Thyroid gland (tissue), 4 donors: ENCODE measurements around the gene SART3. TPM values are rescaled to one million over a fixed set of nuclear protein-coding genes. Genes with fewer than 3 reads are reported as not detected.

Experiments used
- DNase-seq, 2 donors: peaks; one replicate each; pipeline ENCODE4 v3.0.0-alpha.2; 2019
- H3K27ac ChIP-seq, 3 donors: fragments of 200-600 bp; sonication (generic); 1 replicate in 2 of 3; 2 replicates in 1 of 3; pipeline ENCODE4 v1.5.1; 2016 to 2019; ENCODE audit warnings: mild to moderate bottlenecking in 1 of 3, moderate library complexity in 1 of 3
- H3K27me3 ChIP-seq: fragments of 200-600 bp; sonication (generic); one replicate; pipeline ENCODE4 v1.5.1; 2019
- H3K36me3 ChIP-seq, 2 donors: fragments of 200-600 bp; sonication (generic); one replicate each; pipeline ENCODE4 v1.5.1; 2016 to 2019
- H3K4me1 ChIP-seq, 2 donors: fragments of 200-600 bp; sonication (generic); one replicate each; pipeline ENCODE4 v1.5.1; 2017 to 2019
- H3K4me3 ChIP-seq, 3 donors: fragments of 200-600 bp; sonication (generic); replicated peaks in 1 of 3; 1 replicate in 2 of 3; 2 replicates in 1 of 3; pipeline ENCODE4 v1.5.1; 2016; ENCODE audit warnings: mild to moderate bottlenecking in 1 of 3
- H3K9me3 ChIP-seq: fragments of 200-600 bp; sonication (generic); one replicate; pipeline ENCODE4 v1.5.1; 2017
- CTCF ChIP-seq, 6 experiments: fragments of 200-600 bp in 3 of 6; fragments of 450-650 bp in 3 of 6; sonication (generic) in 3 of 6; IDR thresholded peaks; one replicate each; pipeline ENCODE4 v1.5.1; 2016 to 2019; ENCODE audit warnings: antibody characterized with exemption in 6 of 6, mild to moderate bottlenecking in 2 of 6, inconsistent platforms in 1 of 6, moderate library complexity in 1 of 6
- POLR2A ChIP-seq, 2 donors: fragments of 450-650 bp; IDR thresholded peaks; one replicate each; pipeline ENCODE4 v1.6.1; 2017; ENCODE audit warnings: antibody characterized with exemption in 2 of 2, mild to moderate bottlenecking in 2 of 2, moderate library complexity in 1 of 2
- WGBS, 2 donors: methylation state at CpG; one replicate each; pipeline ENCODE4 v1.1.5; 2017; 5-methylcytosine and 5-hydroxymethylcytosine counted together
- intact Hi-C: fragments of 100-400 bp; cut with DNase I; formaldehyde crosslinking; loops from one replicate; pipeline ENCODE4 v1.15.1; 2023
- total RNA-seq, 4 donors: library from RNA; depleted of rRNA; stranded (reverse); fragments of >200 nt; gene quantifications; one replicate each; pipeline ENCODE4 v1.2.3, GENCODE V29; 2016

The SART3 gene
- total RNA-seq, 4 donors from 2014 or later, result 64.2 to 117 (median 80.0) TPM

DNA sequence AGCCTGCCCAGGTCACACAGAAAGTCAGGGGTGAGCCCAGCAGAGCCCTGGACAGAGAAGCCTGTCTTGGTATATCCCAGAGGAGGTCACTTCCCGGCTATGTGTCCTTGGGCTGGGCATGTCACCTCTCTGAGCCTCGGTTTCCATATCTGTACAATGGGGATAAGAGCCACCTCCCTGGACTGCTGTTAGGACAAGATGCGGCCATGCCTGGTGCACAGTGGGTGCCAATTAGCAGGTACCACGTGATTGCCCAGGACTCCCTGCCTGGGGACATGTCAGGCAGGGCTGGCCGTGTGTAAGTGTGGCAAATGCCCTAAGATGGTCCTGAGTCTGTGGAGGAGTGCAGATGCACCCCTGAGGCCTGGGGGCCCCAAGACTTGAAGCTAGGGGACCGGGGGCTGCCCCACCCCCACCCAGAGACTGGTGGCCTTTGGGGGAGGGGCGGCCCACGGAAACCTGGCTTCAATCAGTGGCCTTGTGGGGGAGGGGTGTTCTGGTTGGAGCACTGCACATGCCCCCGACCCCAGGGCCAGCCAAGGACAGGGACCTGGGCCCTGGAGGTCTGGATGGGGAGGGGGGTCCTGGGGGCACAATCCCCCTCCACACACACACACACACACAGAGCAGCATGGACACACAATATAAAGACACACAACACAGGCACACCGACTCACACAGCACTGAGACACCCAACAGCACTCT, 36.0 kb upstream of the SART3 start:
- TF ChIP-seq POLR2A (IDR thresholded peaks at IDR 0.05) (no peak), CTCF (IDR thresholded peaks at IDR 0.05) (no peak)
- H3K27ac ChIP-seq, result no peak overlapping the region
- no peaks in the 10 kb centered on the region for H3K27me3 ChIP-seq
- WGBS, 2 donors, result 31 to 71% methylated on average over 3 to 4 of the region's 10 CpGs
- H3K4me1 ChIP-seq, result no peaks in the 10 kb centered on the region
- H3K4me3 ChIP-seq, result no peak overlapping the region
- H3K9me3 ChIP-seq, result no peaks in the 10 kb centered on the region
- H3K36me3 ChIP-seq, result no peaks in the 10 kb centered on the region
- intact Hi-C loops, result no loop called here
- no peak for DNase-seq

DNA sequence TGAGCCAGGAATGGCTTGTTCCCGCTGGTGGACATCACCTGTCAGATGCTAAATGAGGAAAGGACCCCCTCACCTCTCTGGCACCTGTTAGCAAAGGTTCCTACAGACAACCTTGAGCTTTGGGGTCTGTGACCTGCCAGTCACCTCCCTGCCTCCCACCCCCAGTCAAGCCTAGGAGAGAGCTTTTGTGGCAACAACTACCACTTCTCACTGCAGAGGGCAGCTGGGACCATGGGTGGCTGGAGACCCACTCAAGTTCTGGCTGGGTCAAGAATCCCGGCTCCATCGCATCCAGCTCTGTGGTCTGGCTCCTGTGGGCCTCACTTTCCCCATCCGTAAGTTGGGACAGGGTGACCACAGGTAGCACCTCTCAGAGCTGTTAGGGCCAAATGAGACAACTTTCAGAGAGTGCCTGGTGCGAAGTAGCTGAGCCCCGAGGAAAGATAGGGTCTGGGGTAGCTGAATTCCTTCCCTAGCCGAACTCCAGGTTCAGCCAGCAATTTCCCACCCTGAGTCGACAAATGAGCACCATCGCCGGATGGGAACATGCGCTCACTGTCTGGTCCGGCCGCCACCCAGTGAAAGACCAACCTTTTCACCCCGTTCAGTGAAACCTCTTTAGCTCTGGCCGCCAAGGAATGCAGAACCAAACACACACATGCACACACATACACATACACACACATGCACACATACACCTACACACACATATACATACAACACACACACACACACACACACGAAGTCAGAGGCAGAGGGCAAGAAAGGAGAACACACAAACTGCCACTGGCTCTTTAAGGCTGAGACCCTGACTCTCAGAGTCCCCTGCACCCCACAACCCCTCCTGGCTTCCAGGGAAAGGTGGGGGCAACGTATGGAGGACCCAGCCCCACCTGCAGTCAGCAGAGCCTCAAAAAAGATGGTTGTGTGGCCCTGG, 35.0 kb upstream of the SART3 start:
- H3K27ac ChIP-seq, result no peak overlapping the region
- H3K36me3 ChIP-seq, result no peaks in the 10 kb centered on the region
- 71% methylated on average over 14 to 17 of the region's 17 CpGs for WGBS, 2 donors
- H3K4me3 ChIP-seq, result no peak overlapping the region
- H3K27me3 ChIP-seq, result no peaks in the 10 kb centered on the region
- TF ChIP-seq CTCF (IDR thresholded peaks at IDR 0.05) (no peak), POLR2A (IDR thresholded peaks at IDR 0.05) (no peak)
- H3K4me1 ChIP-seq, result no peaks in the 10 kb centered on the region
- DNase-seq, result no peak
- H3K9me3 ChIP-seq, result no peaks in the 10 kb centered on the region
- intact Hi-C loops, result no loop called here

GRCh38 chr12:108594960-108595710, 34.2 kb upstream of the SART3 start:
- WGBS, 2 donors, result 89 to 91% methylated on average over 7 of the region's 7 CpGs

GRCh38 chr12:108594323-108594903, 33.4 kb upstream of the SART3 start:
- Histone ChIP-seq H3K4me3 (no peak overlapping the region), H3K4me1 (no peaks in the 10 kb centered on the region), H3K36me3 (no peaks in the 10 kb centered on the region), H3K9me3 (no peaks in the 10 kb centered on the region), H3K27ac (no peak overlapping the region), H3K27me3 (no peaks in the 10 kb centered on the region)
- WGBS, 2 donors, result 96 to 98% methylated on average over 10 of the region's 10 CpGs
- intact Hi-C loops, result no loop called here
- TF ChIP-seq POLR2A (IDR thresholded peaks at IDR 0.05) (no peak), CTCF (IDR thresholded peaks at IDR 0.05) (no peak)
- no peak for DNase-seq

More at GRCh38 chr12:108594960-108595710, 34.2 kb upstream of the SART3 start:
- Histone ChIP-seq H3K4me3 (no peak overlapping the region), H3K4me1 (no peaks in the 10 kb centered on the region), H3K27me3 (no peaks in the 10 kb centered on the region), H3K27ac (no peak overlapping the region), H3K9me3 (no peaks in the 10 kb centered on the region), H3K36me3 (no peaks in the 10 kb centered on the region)
- TF ChIP-seq POLR2A (IDR thresholded peaks at IDR 0.05) (no peak), CTCF (IDR thresholded peaks at IDR 0.05) (no peak)
- DNase-seq, result no peak
- intact Hi-C loops, result no loop called here
